GM12892 (cell line): ENCODE results near the gene PADI2.
A peak's percentile ranks its signal among the peaks of the same experiment; 100 is the strongest.

Source experiments
- DNase-seq: peaks from one replicate; pipeline ENCODE4 v3.0.0; 2011; ENCODE audit not compliant: insufficient read length
- FAIRE-seq: peaks from 2 replicates; lab custom pipeline; 2011; peaks lifted over from hg19 to GRCh38; lab: Jason Lieb, UNC
- POLR2A ChIP-seq: IDR thresholded peaks from 2 replicates; pipeline ENCODE4 v1.6.1; 2011; ENCODE audit warnings: low read depth, low read length, control low read depth
- POLR2AphosphoS5 ChIP-seq: IDR thresholded peaks from 2 replicates; pipeline ENCODE4 v1.6.1; 2011; ENCODE audit warnings: low read depth, low read length, control low read depth
- TAF1 ChIP-seq: IDR thresholded peaks from 2 replicates; pipeline ENCODE4 v1.6.1; 2011; ENCODE audit warnings: low read depth, mild to moderate bottlenecking, control low read depth, low read length, borderline replicate concordance

PADI2 gene

DNA sequence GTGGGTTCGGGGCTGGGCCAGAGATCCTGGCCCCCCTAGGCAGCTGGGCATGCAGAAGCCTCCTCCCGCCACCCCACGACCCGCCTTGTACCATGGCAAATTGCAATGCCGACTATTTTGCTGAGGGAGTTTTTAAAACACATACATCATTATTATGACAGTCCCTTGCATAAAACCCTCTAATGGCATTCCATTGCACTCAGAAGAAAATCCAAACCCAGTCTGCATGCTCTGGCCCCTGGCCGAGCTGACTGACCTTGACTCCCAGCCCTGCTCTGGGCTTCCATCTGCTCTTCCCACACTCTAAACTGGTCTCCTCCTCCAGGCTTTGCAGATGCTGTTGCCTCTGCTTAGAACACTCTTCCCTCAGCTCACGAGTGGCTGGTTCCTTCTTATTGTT is 28.0 kb downstream of the PADI2 start:
- DNase-seq (no peak), FAIRE-seq (no peak)
- TF ChIP-seq POLR2AphosphoS5 (no peak), POLR2A (no peak), TAF1 (no peak)

DNA sequence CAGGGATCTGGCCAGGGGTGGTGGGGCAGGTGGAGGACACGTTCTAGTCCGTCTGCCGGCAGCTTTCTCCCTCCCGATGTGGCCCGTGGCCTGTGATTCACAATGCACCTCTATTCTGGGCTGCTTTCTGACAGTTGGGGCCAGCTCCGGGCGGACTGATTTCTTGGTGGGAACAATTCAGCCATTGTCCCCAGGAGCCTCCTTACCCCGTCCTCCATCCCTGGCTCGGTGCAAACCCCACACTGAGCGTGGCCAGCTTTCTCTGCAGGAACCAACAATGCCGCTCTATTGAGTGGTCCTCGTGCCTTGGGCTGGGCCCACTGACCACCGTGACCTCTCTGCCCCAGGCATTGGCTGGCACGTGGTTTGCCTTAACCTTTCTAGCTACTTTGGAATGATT is 29.7 kb downstream of the PADI2 start:
- DNase-seq, result no peak
- TF ChIP-seq TAF1 (no peak), POLR2A (no peak), POLR2AphosphoS5 (no peak)
- FAIRE-seq, result no peak

GRCh38 chr1:17086751-17087150 is 32.5 kb downstream of the PADI2 start:
- no peak for TF ChIP-seq POLR2AphosphoS5
- no peak for TF ChIP-seq POLR2A
- no peak for TF ChIP-seq TAF1
- DNase-seq (no peak), FAIRE-seq (no peak)

DNA sequence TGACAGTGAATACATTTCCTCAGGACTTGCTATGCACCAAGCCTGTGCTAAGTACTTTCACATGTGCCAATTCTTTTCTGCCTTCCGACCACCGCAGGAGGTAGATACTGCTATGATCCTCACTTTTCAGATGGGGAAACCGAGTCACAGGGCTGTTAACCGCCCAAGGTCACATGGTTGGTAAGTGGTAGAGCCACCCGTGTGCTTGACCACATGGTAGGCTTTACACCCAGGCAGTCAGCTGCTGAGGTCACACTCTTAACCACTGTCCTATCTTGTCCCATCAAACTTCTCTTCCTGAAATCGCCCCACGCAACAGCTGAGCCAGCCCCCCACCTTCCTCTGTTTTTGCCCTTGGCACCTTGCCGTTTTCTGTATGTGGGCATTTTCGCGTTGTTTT is 34.5 kb downstream of the PADI2 start:
- TF ChIP-seq POLR2A (no peak), POLR2AphosphoS5 (no peak), TAF1 (no peak)
- DNase-seq, result no peak
- no peak for FAIRE-seq

DNA sequence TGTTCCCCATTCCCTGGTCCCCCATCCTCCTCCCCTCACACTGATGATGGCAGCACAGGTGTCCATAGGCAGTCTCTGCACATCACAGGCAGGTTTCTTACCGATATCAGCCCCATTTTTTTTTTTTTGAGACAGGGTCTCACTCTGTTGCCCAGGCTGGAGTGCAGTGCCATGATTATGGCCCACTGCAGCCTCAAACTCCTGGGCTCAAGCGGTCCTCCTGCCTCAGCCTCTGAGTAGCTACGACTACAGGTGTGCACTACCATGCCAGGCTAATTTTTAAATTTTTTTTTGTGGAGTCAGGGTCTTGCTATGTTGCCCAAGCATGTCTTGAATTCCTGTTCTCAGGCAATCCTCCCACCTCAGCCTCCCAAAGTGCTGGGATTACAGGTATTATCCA is 36.5 kb downstream of the PADI2 start:
- FAIRE-seq (no peak), DNase-seq (no peak)
- no peak for TF ChIP-seq POLR2A
- TF ChIP-seq POLR2AphosphoS5, result no peak
- no peak for TF ChIP-seq TAF1

- FAIRE-seq, result no peak
- TF ChIP-seq POLR2A, result no peak
- no peak for TF ChIP-seq TAF1
- no peak for TF ChIP-seq POLR2AphosphoS5
Measured at GRCh38 chr1:17081439-17081838, 37.8 kb downstream of the PADI2 start.

GRCh38 chr1:17080880-17081279 is 38.4 kb downstream of the PADI2 start:
- DNase-seq (no peak), FAIRE-seq (no peak)
- TF ChIP-seq TAF1, result no peak
- TF ChIP-seq POLR2AphosphoS5, result no peak
- TF ChIP-seq POLR2A, result no peak

More at GRCh38 chr1:17081439-17081838, 37.8 kb downstream of the PADI2 start:
- DNase-seq, result no peak

- DNase-seq (no peak), FAIRE-seq (no peak)
- TF ChIP-seq POLR2A (no peak), POLR2AphosphoS5 (no peak), TAF1 (no peak)
Measured at GRCh38 chr1:17080085-17080759, 39.0 kb downstream of the PADI2 start.

GRCh38 chr1:17078991-17079868 is 40.0 kb downstream of the PADI2 start:
- no peak for DNase-seq
- TF ChIP-seq TAF1 (no peak), POLR2A (no peak), POLR2AphosphoS5 (no peak)
- FAIRE-seq, result peak; percentile 36

GRCh38 chr1:17075470-17076255 is 43.6 kb downstream of the PADI2 start:
- TF ChIP-seq POLR2AphosphoS5 (no peak), TAF1 (no peak), POLR2A (no peak)
- FAIRE-seq (peak; percentile 74), DNase-seq (peak; percentile 56)

- DNase-seq (no peak), FAIRE-seq (no peak)
- TF ChIP-seq TAF1, result no peak
- TF ChIP-seq POLR2A, result no peak
- no peak for TF ChIP-seq POLR2AphosphoS5
Measured at GRCh38 chr1:17071794-17072193, 47.5 kb downstream of the PADI2 start.
